Osteoblast (primary cell): ENCODE results near the gene ETV4. TPM values are rescaled to one million over a fixed set of nuclear protein-coding genes. Genes with fewer than 3 reads are reported as not detected.

Experiments used
- DNase-seq: peaks from one replicate; pipeline ENCODE4 v3.0.0; 2011; ENCODE audit warnings: low spot score, mixed read lengths; ENCODE audit not compliant: insufficient read length; ENCODE audit errors: missing footprints
- H2AFZ ChIP-seq: 2 replicates; pipeline ENCODE4 v1.6.0; 2011; ENCODE audit warnings: mild to moderate bottlenecking, low read length
- H3K27ac ChIP-seq: 2 replicates; pipeline ENCODE4 v1.5.1; 2011; ENCODE audit warnings: mild to moderate bottlenecking, low read depth, low read length, moderate library complexity
- H3K27me3 ChIP-seq: 2 replicates; pipeline ENCODE4 v1.6.0; 2012; ENCODE audit warnings: mild to moderate bottlenecking, control low read depth, inconsistent platforms, low read length, moderate library complexity; ENCODE audit not compliant: insufficient read depth
- H3K36me3 ChIP-seq: 2 replicates; pipeline ENCODE4 v1.5.1; 2011; ENCODE audit warnings: mild to moderate bottlenecking, low read length, control low read depth, moderate library complexity; ENCODE audit not compliant: insufficient read depth
- H3K4me1 ChIP-seq: 2 replicates; pipeline ENCODE4 v1.5.1; 2011; ENCODE audit warnings: mild to moderate bottlenecking, low read length, control low read depth, moderate library complexity; ENCODE audit not compliant: insufficient read depth
- H3K4me2 ChIP-seq: 2 replicates; pipeline ENCODE4 v1.6.0; 2011; ENCODE audit warnings: mild to moderate bottlenecking, low read length; ENCODE audit not compliant: insufficient read depth
- H3K4me3 ChIP-seq: fragments of 200-600 bp; sonication (generic); 3 replicates; pipeline ENCODE4 v1.5.1; 2012; ENCODE audit warnings: mild to moderate bottlenecking, low read length, inconsistent platforms; ENCODE audit not compliant: insufficient read depth
- H3K79me2 ChIP-seq: 2 replicates; pipeline ENCODE4 v1.6.0; 2012; ENCODE audit warnings: mild to moderate bottlenecking, low read length, control low read depth, inconsistent platforms; ENCODE audit not compliant: insufficient read depth
- H3K9me3 ChIP-seq: 2 replicates; pipeline ENCODE4 v1.5.1; 2011; ENCODE audit warnings: low read depth, low read length, control low read depth
- H4K20me1 ChIP-seq: 2 replicates; pipeline ENCODE4 v1.6.0; 2012; ENCODE audit warnings: mild to moderate bottlenecking, low read length, control low read depth; ENCODE audit not compliant: insufficient read depth
- CTCF ChIP-seq: IDR thresholded peaks from 2 replicates; pipeline ENCODE4 v1.5.1; 2011; ENCODE audit warnings: mild to moderate bottlenecking, low read depth, low read length, moderate library complexity; ENCODE audit errors: extremely low read depth
- total RNA-seq: library from RNA; depleted of rRNA; stranded (reverse); fragments of >200 nt; gene quantifications from 2 replicates; pipeline ENCODE4 v1.2.3, GENCODE V29; 2012

ETV4 gene
- total RNA-seq, 1 donor = 0.72 TPM

- Histone ChIP-seq H3K9me3 (no peaks in the 10 kb centered on the region), H3K4me3 (no peak overlapping the region), H3K79me2 (no peaks in the 10 kb centered on the region), H3K4me1 (peaks cover 33% of the 10 kb centered on the region), H3K36me3 (no peaks in the 10 kb centered on the region), H3K27ac (no peak overlapping the region), H2AFZ (no peak overlapping the region), H4K20me1 (no peaks in the 10 kb centered on the region), H3K4me2 (no peak overlapping the region), H3K27me3 (peaks cover 6% of the 10 kb centered on the region)
- TF ChIP-seq CTCF = no peak
- no peak for DNase-seq
These were observed 37.2 kb upstream of the ETV4 start for GRCh38 chr17:43583332-43583731.

GRCh38 chr17:43581613-43582012 is 35.5 kb upstream of the ETV4 start:
- H3K4me2 ChIP-seq = no peak overlapping the region
- H3K4me1 ChIP-seq = peaks cover 26% of the 10 kb centered on the region

GRCh38 chr17:43581130-43581529 is 35.0 kb upstream of the ETV4 start:
- Histone ChIP-seq H3K9me3 (no peaks in the 10 kb centered on the region), H3K4me3 (no peak overlapping the region), H3K79me2 (no peaks in the 10 kb centered on the region), H3K27ac (no peak overlapping the region), H2AFZ (no peak overlapping the region), H3K4me2 (no peak overlapping the region), H3K27me3 (peaks cover 6% of the 10 kb centered on the region), H3K4me1 (peaks cover 26% of the 10 kb centered on the region), H3K36me3 (no peaks in the 10 kb centered on the region), H4K20me1 (no peaks in the 10 kb centered on the region)
- DNase-seq = no peak
- TF ChIP-seq CTCF = no peak

More at GRCh38 chr17:43581613-43582012, 35.5 kb upstream of the ETV4 start:
- no peak overlapping the region for H3K27ac ChIP-seq
- no peaks in the 10 kb centered on the region for H3K79me2 ChIP-seq
- no peak for DNase-seq
- TF ChIP-seq CTCF = no peak
- peaks cover 6% of the 10 kb centered on the region for H3K27me3 ChIP-seq
- no peaks in the 10 kb centered on the region for H3K36me3 ChIP-seq
- no peaks in the 10 kb centered on the region for H4K20me1 ChIP-seq
- H3K4me3 ChIP-seq = no peak overlapping the region
- no peak overlapping the region for H2AFZ ChIP-seq
- H3K9me3 ChIP-seq = no peaks in the 10 kb centered on the region

- H4K20me1 ChIP-seq = no peaks in the 10 kb centered on the region
- H3K27ac ChIP-seq = peak overlapping the region; percentile 17
- no peaks in the 10 kb centered on the region for H3K79me2 ChIP-seq
- H2AFZ ChIP-seq = no peak overlapping the region
- H3K36me3 ChIP-seq = no peaks in the 10 kb centered on the region
- TF ChIP-seq CTCF = no peak
- H3K4me2 ChIP-seq = peak overlapping the region; percentile 33
- H3K4me3 ChIP-seq = no peak overlapping the region
- DNase-seq = peak; percentile 83
- H3K9me3 ChIP-seq = no peaks in the 10 kb centered on the region
- H3K4me1 ChIP-seq = peaks cover 20% of the 10 kb centered on the region
- peaks cover 11% of the 10 kb centered on the region for H3K27me3 ChIP-seq
These were observed 33.5 kb upstream of the ETV4 start for GRCh38 chr17:43579566-43580140.
